HG02973 (cell line): ENCODE results near the gene SCAPER.

ENCODE experiments used
- ATAC-seq: cut with Tn5 transposase; IDR thresholded peaks from one replicate; pipeline ENCODE4 v1.9.1; 2021; ENCODE audit warnings: moderate library complexity; ENCODE audit not compliant: unreplicated experiment

SCAPER gene

GRCh38 chr15:76905013-76905839, at the start of gene SCAPER:
SCAPER (minus strand) TSS chr15:76905340; CDS start chr15:76883817, 21,523 bp downstream.
- peak; percentile 78 for ATAC-seq

- ATAC-seq = no peak
These were observed 49.6 kb upstream of the SCAPER start for GRCh38 chr15:76954744-76955143.

- no peak for ATAC-seq
These were observed 48.8 kb upstream of the SCAPER start for GRCh38 chr15:76953913-76954312.

- no peak for ATAC-seq
These were observed 46.1 kb upstream of the SCAPER start for GRCh38 chr15:76951220-76951619.

GRCh38 chr15:76947454-76947853, 42.3 kb upstream of the SCAPER start:
- ATAC-seq = no peak

GRCh38 chr15:76945494-76946093, 40.5 kb upstream of the SCAPER start:
- no peak for ATAC-seq

- no peak for ATAC-seq
These were observed 37.2 kb upstream of the SCAPER start for GRCh38 chr15:76942331-76942730.

GRCh38 chr15:76941636-76942035, 36.5 kb upstream of the SCAPER start:
- no peak for ATAC-seq

GRCh38 chr15:76939715-76940114, 34.6 kb upstream of the SCAPER start:
- ATAC-seq = no peak

GRCh38 chr15:76938752-76939151, 33.6 kb upstream of the SCAPER start:
- no peak for ATAC-seq

GRCh38 chr15:76936671-76937070, 31.5 kb upstream of the SCAPER start:
- ATAC-seq = no peak

- no peak for ATAC-seq
These were observed 30.5 kb upstream of the SCAPER start for GRCh38 chr15:76935620-76936019.

GRCh38 chr15:76932135-76932966, 27.2 kb upstream of the SCAPER start:
- no peak for ATAC-seq

- peak; percentile 95 for ATAC-seq
These were observed 26.4 kb upstream of the SCAPER start, which contains the start of gene RCN2 for GRCh38 chr15:76931397-76932134. RCN2 (plus strand) TSS chr15:76931749; CDS start chr15:76931842, 93 bp downstream.

GRCh38 chr15:76930831-76931396, 25.8 kb upstream of the SCAPER start:
- no peak for ATAC-seq

- ATAC-seq = no peak
These were observed 24.0 kb upstream of the SCAPER start for GRCh38 chr15:76929011-76929760.

- no peak for ATAC-seq
These were observed 23.1 kb upstream of the SCAPER start for GRCh38 chr15:76928201-76928600.

- no peak for ATAC-seq
These were observed 11.2 kb upstream of the SCAPER start for GRCh38 chr15:76916369-76916768.

GRCh38 chr15:76913737-76914136, 8.6 kb upstream of the SCAPER start:
- no peak for ATAC-seq

GRCh38 chr15:76912430-76912829, 7.3 kb upstream of the SCAPER start:
- ATAC-seq = no peak
